HCT116 (cell line): ENCODE results near the gene TFIP11. TPM values are rescaled to one million over a fixed set of nuclear protein-coding genes. Genes with fewer than 3 reads are reported as not detected.

Experiments
- ATAC-seq: fragments of 200-7000 bp; cut with Tn5 transposase; 2 replicates; pipeline ENCODE4 v1.9.1; 2020; ENCODE audit warnings: mild to moderate bottlenecking, moderate library complexity
- BruUV-seq: library from RNA; stranded (reverse); fragments of 400-500 nt; replicated peaks from 2 replicates; lab custom pipeline; 2021; lab: Mats Ljungman, UMichigan
- CTCF ChIA-PET: fragments of 300-600 bp; sonication (Branson Sonifier 250); formaldehyde crosslinking; loops from one replicate; lab custom pipeline; 2021; ENCODE audit warnings: antibody characterized with exemption; lab: Charles Lee
- POLR2A ChIA-PET: fragments of 300-600, 350-600 bp; sonication (Branson Sonifier 250); formaldehyde crosslinking; loops from one replicate; lab custom pipeline; 2021; ENCODE audit warnings: antibody characterized with exemption; lab: Charles Lee
- RAD21 ChIA-PET, 2 experiments: fragments of 300-600 bp; sonication (Branson Sonifier 250); formaldehyde crosslinking; loops; one replicate each; lab custom pipeline; 2023; ENCODE audit warnings: low total read pairs in 2 of 2; ENCODE audit not compliant: uncharacterized antibody in 2 of 2, unreplicated experiment in 2 of 2, low non-redundant PET in 1 of 2; lab: Charles Lee
- DNase-seq: peaks from one replicate; pipeline ENCODE4 v3.0.0-alpha.2; 2010; ENCODE audit warnings: low read depth, low spot score
- H2AFZ ChIP-seq: fragments of 200-600 bp; shearing (Covaris generic), sonication (generic); 2 replicates; pipeline ENCODE4 v1.6.1; 2017; ENCODE audit warnings: low read depth, mixed run types, mixed read lengths, antibody characterized with exemption, low read length; ENCODE audit not compliant: poor library complexity, severe bottlenecking
- H3K27ac ChIP-seq: 2 replicates; pipeline ENCODE4 v1.5.1; 2012; ENCODE audit warnings: low read depth, low read length
- H3K27me3 ChIP-seq: fragments of 200-600 bp; sonication (generic); 2 replicates; pipeline ENCODE4 v1.6.1; 2016; ENCODE audit warnings: mixed run types, low read length, mixed read lengths; ENCODE audit not compliant: insufficient read depth
- H3K36me3 ChIP-seq, 2 experiments: fragments of 200-500 bp in 1 of 2; fragments of 200-600 bp in 1 of 2; sonication (Bioruptor generic) in 1 of 2; sonication (generic) in 1 of 2; 2 replicates each; pipeline versions ENCODE4 v1.5.1 to v1.6.1; 2014 to 2016; ENCODE audit warnings: low read length in 2 of 2, inconsistent platforms in 1 of 2, mixed read lengths in 1 of 2, mixed run types in 1 of 2; ENCODE audit not compliant: insufficient read depth in 2 of 2, control insufficient read depth in 1 of 2
- H3K4me1 ChIP-seq, 2 experiments: fragments of 200-600 bp in 1 of 2; sonication (generic) in 1 of 2; 2 replicates each; pipeline versions ENCODE4 v1.5.1 to v1.6.1; 2012 to 2017; ENCODE audit warnings: low read length in 2 of 2, inconsistent platforms in 1 of 2, mild to moderate bottlenecking in 1 of 2, mixed read lengths in 1 of 2, mixed run types in 1 of 2, moderate library complexity in 1 of 2; ENCODE audit not compliant: insufficient read depth in 2 of 2, control insufficient read depth in 1 of 2
- H3K4me2 ChIP-seq: fragments of 200-600 bp; sonication (generic); 2 replicates; pipeline ENCODE4 v1.6.1; 2017; ENCODE audit warnings: mixed run types, low read length, mixed read lengths
- H3K4me3 ChIP-seq, 2 experiments: fragments of 200-600 bp in 1 of 2; sonication (generic) in 1 of 2; replicated peaks in 1 of 2; 2 replicates each; pipeline ENCODE4 v1.5.1; 2011 to 2016; ENCODE audit warnings: low read length in 2 of 2, control low read depth in 1 of 2, low read depth in 1 of 2, mild to moderate bottlenecking in 1 of 2, mixed read lengths in 1 of 2, mixed run types in 1 of 2
- H3K79me2 ChIP-seq: fragments of 200-600 bp; sonication (generic); 2 replicates; pipeline ENCODE4 v1.6.1; 2017; ENCODE audit warnings: mild to moderate bottlenecking, mixed run types, low read length, moderate library complexity, mixed read lengths; ENCODE audit not compliant: insufficient read depth
- H3K9ac ChIP-seq: fragments of 200-600 bp; sonication (generic); 2 replicates; pipeline ENCODE4 v1.6.1; 2016; ENCODE audit warnings: low read length, mixed read lengths
- H3K9me2 ChIP-seq: fragments of 200-600 bp; sonication (generic), shearing (Covaris generic); 2 replicates; pipeline ENCODE4 v1.6.1; 2017; ENCODE audit warnings: mixed run types, mild to moderate bottlenecking, moderate library complexity; ENCODE audit not compliant: insufficient read depth
- H3K9me3 ChIP-seq, 2 experiments: fragments of 200-500 bp in 1 of 2; fragments of 200-600 bp in 1 of 2; sonication (Bioruptor generic) in 1 of 2; sonication (generic) in 1 of 2; 2 replicates each; pipeline ENCODE4 v1.6.1; 2014 to 2017; ENCODE audit warnings: low read length in 2 of 2, mixed read lengths in 2 of 2, inconsistent platforms in 1 of 2, low read depth in 1 of 2, mild to moderate bottlenecking in 1 of 2, mixed run types in 1 of 2, moderate library complexity in 1 of 2; ENCODE audit not compliant: control insufficient read depth in 1 of 2, insufficient read depth in 1 of 2
- H4K20me1 ChIP-seq: fragments of 200-600 bp; sonication (generic), shearing (Covaris generic); 2 replicates; pipeline ENCODE4 v1.6.1; 2017; ENCODE audit warnings: mixed run types, mild to moderate bottlenecking, moderate library complexity; ENCODE audit not compliant: insufficient read depth
- CBX3 ChIP-seq: IDR thresholded peaks from 2 replicates; pipeline ENCODE4 v1.6.1; 2012; ENCODE audit warnings: low read depth
- CEBPB ChIP-seq: IDR thresholded peaks from 2 replicates; pipeline ENCODE4 v1.6.1; 2012; ENCODE audit warnings: low read depth
- CTCF ChIP-seq, 3 experiments: fragments of 200-600 bp in 1 of 3; sonication (generic) in 1 of 3; IDR thresholded peaks in 2 of 3; conservative IDR thresholded peaks in 1 of 3; 2 replicates each; pipeline ENCODE4 v1.5.1; 2012 to 2017; ENCODE audit warnings: low read depth in 2 of 3, low read length in 2 of 3, antibody characterized with exemption in 1 of 3, borderline replicate concordance in 1 of 3, control low read depth in 1 of 3, mild to moderate bottlenecking in 1 of 3, mixed read lengths in 1 of 3, mixed run types in 1 of 3, moderate library complexity in 1 of 3; ENCODE audit not compliant: insufficient read depth in 1 of 3
- EGR1 ChIP-seq: IDR thresholded peaks from 2 replicates; pipeline ENCODE4 v1.6.1; 2012; ENCODE audit warnings: low read depth
- ELF1 ChIP-seq: IDR thresholded peaks from 2 replicates; pipeline ENCODE4 v1.6.1; 2012; ENCODE audit warnings: low read depth, borderline replicate concordance
- EZH2 ChIP-seq: fragments of 200-600 bp; sonication (generic); IDR thresholded peaks from 2 replicates; pipeline ENCODE4 v1.6.1; 2017; ENCODE audit warnings: antibody characterized with exemption, mixed run types
- MAX ChIP-seq: IDR thresholded peaks from 2 replicates; pipeline ENCODE4 v1.6.1; 2012
- POLR2A ChIP-seq: IDR thresholded peaks from 2 replicates; pipeline ENCODE4 v1.7.0; 2011; ENCODE audit warnings: borderline replicate concordance; ENCODE audit not compliant: insufficient read depth, insufficient read length; ENCODE audit errors: extremely low read depth
- POLR2AphosphoS5 ChIP-seq: IDR thresholded peaks from 2 replicates; pipeline ENCODE4 v1.6.1; 2011; ENCODE audit warnings: mild to moderate bottlenecking, low read depth, low read length, moderate library complexity
- RAD21 ChIP-seq: IDR thresholded peaks from 2 replicates; pipeline ENCODE4 v1.6.1; 2012; ENCODE audit warnings: low read depth, mild to moderate bottlenecking
- REST ChIP-seq: IDR thresholded peaks from 2 replicates; pipeline ENCODE4 v1.6.1; 2012; ENCODE audit warnings: low read depth
- SP1 ChIP-seq: IDR thresholded peaks from 2 replicates; pipeline ENCODE4 v1.6.1; 2012; ENCODE audit warnings: low read depth
- SRF ChIP-seq: IDR thresholded peaks from 2 replicates; pipeline ENCODE4 v1.6.1; 2012; ENCODE audit warnings: low read depth
- TCF7L2 ChIP-seq: IDR thresholded peaks from 2 replicates; pipeline ENCODE4 v1.7.0; 2011; ENCODE audit warnings: borderline replicate concordance, inconsistent platforms; ENCODE audit not compliant: insufficient read depth, insufficient read length; ENCODE audit errors: extremely low read depth
- YY1 ChIP-seq: IDR thresholded peaks from 2 replicates; pipeline ENCODE4 v1.6.1; 2011; ENCODE audit warnings: low read length, low read depth, moderate library complexity, mild to moderate bottlenecking; ENCODE audit not compliant: insufficient replicate concordance; ENCODE audit errors: extremely low read depth
- intact Hi-C: fragments of 100-400 bp; cut with micrococcal nuclease; formaldehyde crosslinking; loops from 2 replicates; pipeline ENCODE4 v1.10.0; 2022
- total RNA-seq: library from RNA; stranded (reverse); gene quantifications from one replicate; pipeline ENCODE4 v1.2.1, GENCODE V29; 2021; ENCODE audit not compliant: unreplicated experiment

TFIP11 gene
- total RNA-seq, 1 experiment from 2014 or later: 28.1 TPM

GRCh38 chr22:26445577-26446275 lies 66.5 kb downstream of the TFIP11 start:
- H2AFZ ChIP-seq: no peak overlapping the region
- H3K36me3 ChIP-seq: no peaks in the 10 kb centered on the region; a peak in 1 of 4 replicates
- H3K9me3 ChIP-seq: no peaks in the 10 kb centered on the region
- no peaks in the 10 kb centered on the region for H3K79me2 ChIP-seq
- H3K27ac ChIP-seq: no peak overlapping the region
- no TSS peak for BruUV-seq
- H3K4me2 ChIP-seq: no peak overlapping the region
- ATAC-seq (no peak), DNase-seq (no peak)
- RAD21 ChIA-PET: no interaction called here
- no peaks in the 10 kb centered on the region for H3K4me1 ChIP-seq
- no peaks in the 10 kb centered on the region for H3K27me3 ChIP-seq
- intact Hi-C loops: no loop called here
- H4K20me1 ChIP-seq: no peaks in the 10 kb centered on the region
- TF ChIP-seq SP1 (no peak), RAD21 (no peak), POLR2A (no peak), MAX (no peak), POLR2AphosphoS5 (no peak), ELF1 (no peak)
- TF ChIP-seq, all 23 proteins: peak for 0
- CTCF ChIA-PET: no interaction called here
- H3K4me3 ChIP-seq: no peak overlapping the region
- no peak overlapping the region for H3K9ac ChIP-seq
- no peaks in the 10 kb centered on the region for H3K9me2 ChIP-seq
- POLR2A ChIA-PET: no interaction called here

- DNase-seq (no peak), ATAC-seq (no peak)
- Histone ChIP-seq H3K27ac (no peak overlapping the region), H3K27me3 (no peaks in the 10 kb centered on the region), H3K79me2 (no peaks in the 10 kb centered on the region), H3K9ac (no peak overlapping the region), H2AFZ (no peak overlapping the region), H3K9me2 (no peaks in the 10 kb centered on the region), H3K4me1 (no peaks in the 10 kb centered on the region), H3K4me2 (no peak overlapping the region), H3K4me3 (no peak overlapping the region), H4K20me1 (no peaks in the 10 kb centered on the region), H3K36me3 (no peaks in the 10 kb centered on the region; a peak in 1 of 4 replicates), H3K9me3 (no peaks in the 10 kb centered on the region)
- ChIA-PET RAD21 (no interaction called here), CTCF (no interaction called here), POLR2A (no interaction called here)
- intact Hi-C loops: no loop called here
- no TSS peak for BruUV-seq
- no peak for TF ChIP-seq REST
- TF ChIP-seq CEBPB: no peak
- no peak for TF ChIP-seq SRF
- TF ChIP-seq MAX: no peak
- TF ChIP-seq EZH2: no peak
- no peak for TF ChIP-seq CTCF (IDR thresholded peaks at IDR 0.05 in 2 of 3, conservative IDR thresholded peaks at IDR 0.05 in 1 of 3; ENCODE audit: borderline replicate concordance in 1 of 3, insufficient read depth in 1 of 3, low read depth in 2 of 3, low read length in 2 of 3)
- no peak for TF ChIP-seq TCF7L2
- TF ChIP-seq CBX3: no peak
- TF ChIP-seq EGR1: no peak
- no peak for TF ChIP-seq YY1
These were observed 67.5 kb downstream of the TFIP11 start for GRCh38 chr22:26444777-26445176.
